Osteoblast (primary cell): ENCODE data around the gene XAGE3. TPM values are rescaled to one million over a fixed set of nuclear protein-coding genes. Genes with fewer than 3 reads are reported as not detected.
"Not testable (repeated sequence)": the region's sequence is repeated elsewhere in the genome, so short reads cannot be mapped to it uniquely, and the experiment has no call there.

Experiments used
- DNase-seq: peaks from one replicate; pipeline ENCODE4 v3.0.0; 2011; ENCODE audit warnings: low spot score, mixed read lengths; ENCODE audit not compliant: insufficient read length; ENCODE audit errors: missing footprints
- H2AFZ ChIP-seq: 2 replicates; pipeline ENCODE4 v1.6.0; 2011; ENCODE audit warnings: mild to moderate bottlenecking, low read length
- H3K27ac ChIP-seq: 2 replicates; pipeline ENCODE4 v1.5.1; 2011; ENCODE audit warnings: mild to moderate bottlenecking, low read depth, low read length, moderate library complexity
- H3K27me3 ChIP-seq: 2 replicates; pipeline ENCODE4 v1.6.0; 2012; ENCODE audit warnings: mild to moderate bottlenecking, control low read depth, inconsistent platforms, low read length, moderate library complexity; ENCODE audit not compliant: insufficient read depth
- H3K36me3 ChIP-seq: 2 replicates; pipeline ENCODE4 v1.5.1; 2011; ENCODE audit warnings: mild to moderate bottlenecking, low read length, control low read depth, moderate library complexity; ENCODE audit not compliant: insufficient read depth
- H3K4me1 ChIP-seq: 2 replicates; pipeline ENCODE4 v1.5.1; 2011; ENCODE audit warnings: mild to moderate bottlenecking, low read length, control low read depth, moderate library complexity; ENCODE audit not compliant: insufficient read depth
- H3K4me2 ChIP-seq: 2 replicates; pipeline ENCODE4 v1.6.0; 2011; ENCODE audit warnings: mild to moderate bottlenecking, low read length; ENCODE audit not compliant: insufficient read depth
- H3K4me3 ChIP-seq: fragments of 200-600 bp; sonication (generic); 3 replicates; pipeline ENCODE4 v1.5.1; 2012; ENCODE audit warnings: mild to moderate bottlenecking, low read length, inconsistent platforms; ENCODE audit not compliant: insufficient read depth
- H3K79me2 ChIP-seq: 2 replicates; pipeline ENCODE4 v1.6.0; 2012; ENCODE audit warnings: mild to moderate bottlenecking, low read length, control low read depth, inconsistent platforms; ENCODE audit not compliant: insufficient read depth
- H3K9me3 ChIP-seq: 2 replicates; pipeline ENCODE4 v1.5.1; 2011; ENCODE audit warnings: low read depth, low read length, control low read depth
- H4K20me1 ChIP-seq: 2 replicates; pipeline ENCODE4 v1.6.0; 2012; ENCODE audit warnings: mild to moderate bottlenecking, low read length, control low read depth; ENCODE audit not compliant: insufficient read depth
- total RNA-seq: library from RNA; depleted of rRNA; stranded (reverse); fragments of >200 nt; gene quantifications from 2 replicates; pipeline ENCODE4 v1.2.3, GENCODE V29; 2012
- TF ChIP-seq, protein P1 (sequence below): IDR thresholded peaks from 2 replicates; pipeline ENCODE4 v1.5.1; 2011; ENCODE audit warnings: mild to moderate bottlenecking, low read depth, low read length, moderate library complexity; ENCODE audit errors: extremely low read depth

Gene XAGE3, protein sequence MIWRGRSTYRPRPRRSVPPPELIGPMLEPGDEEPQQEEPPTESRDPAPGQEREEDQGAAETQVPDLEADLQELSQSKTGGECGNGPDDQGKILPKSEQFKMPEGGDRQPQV
- not detected in 2 replicates for total RNA-seq

- no peaks in the 10 kb centered on the region for H3K4me1 ChIP-seq
- DNase-seq = no peak
- TF ChIP-seq, protein P1, sequence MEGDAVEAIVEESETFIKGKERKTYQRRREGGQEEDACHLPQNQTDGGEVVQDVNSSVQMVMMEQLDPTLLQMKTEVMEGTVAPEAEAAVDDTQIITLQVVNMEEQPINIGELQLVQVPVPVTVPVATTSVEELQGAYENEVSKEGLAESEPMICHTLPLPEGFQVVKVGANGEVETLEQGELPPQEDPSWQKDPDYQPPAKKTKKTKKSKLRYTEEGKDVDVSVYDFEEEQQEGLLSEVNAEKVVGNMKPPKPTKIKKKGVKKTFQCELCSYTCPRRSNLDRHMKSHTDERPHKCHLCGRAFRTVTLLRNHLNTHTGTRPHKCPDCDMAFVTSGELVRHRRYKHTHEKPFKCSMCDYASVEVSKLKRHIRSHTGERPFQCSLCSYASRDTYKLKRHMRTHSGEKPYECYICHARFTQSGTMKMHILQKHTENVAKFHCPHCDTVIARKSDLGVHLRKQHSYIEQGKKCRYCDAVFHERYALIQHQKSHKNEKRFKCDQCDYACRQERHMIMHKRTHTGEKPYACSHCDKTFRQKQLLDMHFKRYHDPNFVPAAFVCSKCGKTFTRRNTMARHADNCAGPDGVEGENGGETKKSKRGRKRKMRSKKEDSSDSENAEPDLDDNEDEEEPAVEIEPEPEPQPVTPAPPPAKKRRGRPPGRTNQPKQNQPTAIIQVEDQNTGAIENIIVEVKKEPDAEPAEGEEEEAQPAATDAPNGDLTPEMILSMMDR = no peak
- H3K27me3 ChIP-seq = peaks cover 24% of the 10 kb centered on the region
- no peaks in the 10 kb centered on the region for H3K36me3 ChIP-seq
- H3K79me2 ChIP-seq = no peaks in the 10 kb centered on the region
- no peak within 1 kb of the TSS for H3K4me3 ChIP-seq
- H3K9me3 ChIP-seq = no peaks in the 10 kb centered on the region
- no peak within 1 kb of the TSS for H3K27ac ChIP-seq
- no peaks in the 10 kb centered on the region for H4K20me1 ChIP-seq
- H2AFZ ChIP-seq = no peak within 1 kb of the TSS
- no peak within 1 kb of the TSS for H3K4me2 ChIP-seq
These were observed at the start of gene XAGE3 for GRCh38 chrX:52867610-52868348. Gene XAGE3, minus strand, starts transcription at chrX:52868083. Its CDS starts 950 bp downstream, at chrX:52867133.

DNA sequence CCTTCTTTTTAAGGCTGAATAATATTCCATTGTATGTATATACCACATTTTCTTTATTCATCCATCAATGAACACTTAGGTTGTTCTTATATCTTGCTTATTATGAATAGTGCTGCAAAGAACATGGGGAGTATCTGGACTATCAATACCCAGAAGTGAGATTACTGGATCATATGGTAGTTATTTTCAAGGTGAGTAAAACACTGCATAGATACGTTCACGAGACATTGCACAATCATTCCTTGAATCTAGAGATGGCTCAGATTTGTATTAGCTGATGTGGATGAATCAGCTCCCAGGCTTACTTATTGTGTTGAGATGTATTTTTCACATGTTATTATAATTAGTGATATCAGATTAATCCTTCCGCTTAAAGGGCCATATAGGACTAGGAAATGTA lies 46.8 kb upstream of the XAGE3 start:
- not testable (repeated sequence) for H3K27me3 ChIP-seq

DNA sequence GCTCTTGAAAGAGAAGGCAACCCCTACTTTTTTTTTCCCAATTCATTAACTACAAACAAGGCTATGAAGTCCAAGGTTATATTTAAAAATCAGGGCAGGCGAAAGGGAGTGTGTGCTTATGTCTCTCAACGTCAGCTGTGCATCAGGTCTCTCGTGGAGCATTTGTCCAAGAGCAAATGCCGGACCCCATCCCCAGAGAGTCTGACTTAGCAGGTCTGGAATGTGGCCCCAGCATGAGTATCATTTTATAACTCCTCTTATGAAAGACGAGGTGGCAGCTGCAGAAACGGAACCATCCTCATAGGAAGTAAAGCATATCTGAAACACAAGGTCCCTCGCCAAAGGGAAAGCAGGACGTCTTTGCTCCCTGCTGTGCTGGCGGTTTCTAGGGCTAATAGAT lies 45.8 kb upstream of the XAGE3 start:
- not testable (repeated sequence) for DNase-seq, H3K27me3 ChIP-seq, H3K9me3 ChIP-seq

More for the DNA sequence above, 46.8 kb upstream of the XAGE3 start:
- not testable (repeated sequence) for H3K4me3 ChIP-seq, H3K79me2 ChIP-seq, H2AFZ ChIP-seq, H3K4me2 ChIP-seq, H3K27ac ChIP-seq, H3K4me1 ChIP-seq, DNase-seq, H3K36me3 ChIP-seq, H3K9me3 ChIP-seq, H4K20me1 ChIP-seq

GRCh38 chrX:52909313-52909969 lies 41.6 kb upstream of the XAGE3 start:
- H3K27me3 ChIP-seq, H3K36me3 ChIP-seq, H2AFZ ChIP-seq, H3K79me2 ChIP-seq, H3K4me3 ChIP-seq, H3K9me3 ChIP-seq, H3K4me2 ChIP-seq, H4K20me1 ChIP-seq, H3K4me1 ChIP-seq, DNase-seq, H3K27ac ChIP-seq: not testable (repeated sequence)

More for the DNA sequence above, 45.8 kb upstream of the XAGE3 start:
- H3K4me1 ChIP-seq, H3K4me2 ChIP-seq, H3K27ac ChIP-seq, H4K20me1 ChIP-seq, H3K4me3 ChIP-seq, H2AFZ ChIP-seq, H3K36me3 ChIP-seq, H3K79me2 ChIP-seq: not testable (repeated sequence)

GRCh38 chrX:52907900-52908299 lies 40.0 kb upstream of the XAGE3 start:
- DNase-seq, H3K4me2 ChIP-seq, H3K27ac ChIP-seq, H3K36me3 ChIP-seq, H4K20me1 ChIP-seq, H3K79me2 ChIP-seq, H3K4me1 ChIP-seq, H2AFZ ChIP-seq, H3K4me3 ChIP-seq, H3K9me3 ChIP-seq, H3K27me3 ChIP-seq: not testable (repeated sequence)

GRCh38 chrX:52907137-52907536 lies 39.3 kb upstream of the XAGE3 start:
- not testable (repeated sequence) for DNase-seq, H3K4me3 ChIP-seq, H3K36me3 ChIP-seq, H3K79me2 ChIP-seq, H2AFZ ChIP-seq, H3K9me3 ChIP-seq, H3K27ac ChIP-seq, H4K20me1 ChIP-seq, H3K27me3 ChIP-seq, H3K4me2 ChIP-seq, H3K4me1 ChIP-seq

DNA sequence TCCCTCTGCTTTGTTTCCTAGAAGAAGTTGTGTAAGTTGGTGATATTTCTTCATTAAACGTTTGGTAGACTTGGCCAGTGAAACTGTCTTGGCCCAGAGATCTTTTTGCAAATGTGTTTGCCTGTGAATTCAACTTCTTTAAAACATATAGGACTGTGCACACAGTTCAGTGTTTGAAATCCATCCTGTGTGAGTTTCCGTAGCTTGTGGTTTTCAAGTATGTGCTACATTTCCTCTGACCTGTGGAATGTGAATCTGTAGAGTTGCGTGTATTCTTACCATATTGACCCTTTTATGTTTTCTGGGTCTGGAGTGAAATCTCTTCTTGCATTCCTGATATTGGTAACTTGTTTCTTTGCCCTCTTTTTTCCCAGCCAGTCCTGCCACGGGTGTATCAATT lies 38.2 kb upstream of the XAGE3 start:
- H3K4me2 ChIP-seq, H3K4me3 ChIP-seq, H3K36me3 ChIP-seq, H3K9me3 ChIP-seq, H4K20me1 ChIP-seq, DNase-seq, H3K4me1 ChIP-seq, H3K27me3 ChIP-seq, H3K27ac ChIP-seq, H2AFZ ChIP-seq, H3K79me2 ChIP-seq: not testable (repeated sequence)

DNA sequence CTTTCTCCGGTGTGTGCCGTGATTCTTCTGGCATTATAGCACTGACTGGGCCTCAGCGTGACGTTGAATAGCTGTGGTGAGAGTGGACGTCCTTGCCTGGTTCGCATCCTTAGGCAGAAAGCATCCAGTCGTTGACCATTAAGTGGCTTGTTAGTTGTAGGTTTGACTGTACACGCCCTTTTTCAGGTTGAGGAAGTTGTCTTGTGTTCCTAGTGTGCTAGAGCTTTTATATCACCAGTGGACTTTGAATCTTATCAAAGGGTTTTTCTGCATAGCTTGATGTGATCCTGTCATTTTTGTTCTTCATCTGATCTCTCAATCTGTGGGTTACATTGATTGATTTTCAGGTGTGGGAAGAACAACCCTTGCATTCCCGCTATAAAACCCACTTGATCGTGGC lies 37.6 kb upstream of the XAGE3 start:
- H3K4me3 ChIP-seq, H3K4me2 ChIP-seq, H3K4me1 ChIP-seq, H3K79me2 ChIP-seq, H3K36me3 ChIP-seq, H3K27ac ChIP-seq, H3K27me3 ChIP-seq, DNase-seq, H4K20me1 ChIP-seq, H3K9me3 ChIP-seq, H2AFZ ChIP-seq: not testable (repeated sequence)
